Thoracic aorta (tissue), 2 donors: ENCODE measurements around the gene ANKRD62. TPM values are rescaled to one million over a fixed set of nuclear protein-coding genes. Genes with fewer than 3 reads are reported as not detected.
"Not testable (repeated sequence)": the region's sequence is repeated elsewhere in the genome, so short reads cannot be mapped to it uniquely, and the experiment has no call there.

Source experiments
- ATAC-seq: fragments of 150-250 bp; one replicate; pipeline ENCODE4 v1.8.0; 2017; ENCODE audit warnings: low read depth; ENCODE audit not compliant: insufficient number of reproducible peaks, low FRiP score
- DNase-seq: peaks from one replicate; pipeline ENCODE4 v3.0.0-alpha.2; 2020; ENCODE audit warnings: low spot score
- H3K27ac ChIP-seq, 2 donors: fragments of 200-600 bp; sonication (generic); 1 replicate in 1 of 2; 2 replicates in 1 of 2; pipeline ENCODE4 v1.5.1; 2016; ENCODE audit warnings: mild to moderate bottlenecking in 2 of 2, moderate library complexity in 2 of 2
- H3K27me3 ChIP-seq: fragments of 200-600 bp; sonication (generic); replicated peaks from 2 replicates; pipeline ENCODE4 v1.6.0; 2016; ENCODE audit warnings: mild to moderate bottlenecking; ENCODE audit not compliant: insufficient read depth
- H3K36me3 ChIP-seq: fragments of 200-600 bp; sonication (generic); one replicate; pipeline ENCODE4 v1.5.1; 2016
- H3K4me1 ChIP-seq, 2 donors: fragments of 200-600 bp; sonication (generic); 1 replicate in 1 of 2; 2 replicates in 1 of 2; pipeline versions ENCODE4 v1.5.1 to v1.6.0; 2016; ENCODE audit warnings: low read depth in 2 of 2, mild to moderate bottlenecking in 1 of 2; ENCODE audit not compliant: control insufficient read depth in 1 of 2
- H3K4me3 ChIP-seq: fragments of 200-600 bp; sonication (generic); 2 replicates; pipeline ENCODE4 v1.5.1; 2016; ENCODE audit warnings: mild to moderate bottlenecking
- H3K9me3 ChIP-seq: fragments of 200-600 bp; sonication (generic); 2 replicates; pipeline ENCODE4 v1.5.1; 2016
- CTCF ChIP-seq: fragments of 200-600 bp; sonication (generic); IDR thresholded peaks from one replicate; pipeline ENCODE4 v1.5.1; 2019; ENCODE audit warnings: antibody characterized with exemption
- total RNA-seq, 2 donors: library from RNA; depleted of rRNA; stranded (reverse); fragments of >200 nt; gene quantifications; one replicate each; pipeline versions ENCODE4 v1.1.0 to v1.2.3, GENCODE V29; 2016

Gene ANKRD62
- total RNA-seq, 2 donors from 2014 or later = not detected

GRCh38 chr18:12119358-12119757, 25.7 kb downstream of the ANKRD62 start:
- DNase-seq = no peak
- Histone ChIP-seq H3K36me3 (no peaks in the 10 kb centered on the region), H3K9me3 (no peaks in the 10 kb centered on the region), H3K27me3 (no peaks in the 10 kb centered on the region), H3K4me3 (no peak overlapping the region), H3K27ac (no peak overlapping the region), H3K4me1 (no peaks in the 10 kb centered on the region)
- TF ChIP-seq CTCF = no peak
- no peak for ATAC-seq

GRCh38 chr18:12121175-12122042, 27.8 kb downstream of the ANKRD62 start:
- Histone ChIP-seq H3K4me1 (no peaks in the 10 kb centered on the region), H3K27me3 (no peaks in the 10 kb centered on the region), H3K27ac (no peak overlapping the region), H3K9me3 (no peaks in the 10 kb centered on the region), H3K4me3 (no peak overlapping the region), H3K36me3 (no peaks in the 10 kb centered on the region)
- ATAC-seq = no peak
- TF ChIP-seq CTCF = no peak
- no peak for DNase-seq

GRCh38 chr18:12122043-12122389, 28.4 kb downstream of the ANKRD62 start:
- not testable (repeated sequence) for DNase-seq, ATAC-seq, H3K27me3 ChIP-seq, H3K9me3 ChIP-seq, H3K4me1 ChIP-seq, H3K27ac ChIP-seq, H3K4me3 ChIP-seq, H3K36me3 ChIP-seq

- H3K27ac ChIP-seq, H3K9me3 ChIP-seq, H3K36me3 ChIP-seq, H3K4me1 ChIP-seq, H3K27me3 ChIP-seq, ATAC-seq, H3K4me3 ChIP-seq, DNase-seq: not testable (repeated sequence)
Measured at GRCh38 chr18:12127647-12128046, 34.0 kb downstream of the ANKRD62 start.

GRCh38 chr18:12138831-12139230, 45.2 kb downstream of the ANKRD62 start:
- H3K27ac ChIP-seq, H3K4me1 ChIP-seq, H3K36me3 ChIP-seq, DNase-seq, ATAC-seq, H3K27me3 ChIP-seq, H3K4me3 ChIP-seq, H3K9me3 ChIP-seq: not testable (repeated sequence)

- ATAC-seq, H3K36me3 ChIP-seq: not testable (repeated sequence)
Measured at GRCh38 chr18:12140866-12141265, 47.2 kb downstream of the ANKRD62 start.

GRCh38 chr18:12141778-12142177, 48.1 kb downstream of the ANKRD62 start:
- DNase-seq, H3K27ac ChIP-seq, H3K4me1 ChIP-seq, H3K9me3 ChIP-seq, H3K36me3 ChIP-seq, ATAC-seq, H3K4me3 ChIP-seq, H3K27me3 ChIP-seq: not testable (repeated sequence)

More at GRCh38 chr18:12140866-12141265, 47.2 kb downstream of the ANKRD62 start:
- H3K27ac ChIP-seq, H3K4me3 ChIP-seq, DNase-seq, H3K27me3 ChIP-seq, H3K9me3 ChIP-seq, H3K4me1 ChIP-seq: not testable (repeated sequence)

- not testable (repeated sequence) for H3K4me1 ChIP-seq, H3K9me3 ChIP-seq, H3K36me3 ChIP-seq, ATAC-seq, H3K4me3 ChIP-seq, H3K27ac ChIP-seq, DNase-seq, H3K27me3 ChIP-seq
Measured at GRCh38 chr18:12149431-12149830, 55.8 kb downstream of the ANKRD62 start.
